Measurements from ENCODE around the gene HS1BP3.

DNA sequence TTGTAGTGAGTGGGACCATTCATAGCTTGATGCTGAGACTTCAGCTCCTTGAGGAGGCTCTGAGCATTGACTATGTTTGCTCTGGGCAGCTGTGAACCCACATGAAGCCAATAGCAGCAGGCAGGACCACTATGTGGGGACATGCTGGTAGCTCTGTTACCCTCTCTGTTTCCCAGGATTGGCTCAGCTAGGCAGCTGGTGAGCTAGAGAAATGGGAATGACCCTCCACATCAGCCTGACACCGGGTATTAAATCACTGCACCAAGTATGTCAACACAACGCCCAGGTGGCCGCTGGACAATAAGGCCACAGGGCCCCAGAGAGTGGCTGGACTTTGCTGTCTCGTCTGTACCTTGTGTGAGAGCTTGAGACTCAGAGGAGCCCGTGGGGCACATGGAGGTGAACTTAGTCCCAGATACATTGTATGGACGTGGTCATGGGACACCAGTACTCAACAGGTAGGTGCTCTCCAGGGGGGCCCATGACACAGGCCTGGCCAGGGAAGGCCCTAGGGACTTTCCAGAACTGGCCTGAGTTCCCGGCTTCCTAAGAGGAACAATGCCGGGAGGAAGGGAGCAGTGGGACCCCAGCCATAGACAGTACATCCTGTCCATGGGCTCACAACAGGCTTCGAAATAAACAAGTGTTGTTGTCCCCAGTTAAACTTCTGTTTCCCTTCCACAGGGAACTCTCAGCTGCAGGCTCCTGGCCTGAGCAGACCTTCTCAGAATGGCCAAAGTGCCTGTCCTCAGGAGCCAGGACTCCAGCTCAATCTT lies 35.2 kb downstream of the HS1BP3 start:
- TF ChIP-seq, protein P1, sequence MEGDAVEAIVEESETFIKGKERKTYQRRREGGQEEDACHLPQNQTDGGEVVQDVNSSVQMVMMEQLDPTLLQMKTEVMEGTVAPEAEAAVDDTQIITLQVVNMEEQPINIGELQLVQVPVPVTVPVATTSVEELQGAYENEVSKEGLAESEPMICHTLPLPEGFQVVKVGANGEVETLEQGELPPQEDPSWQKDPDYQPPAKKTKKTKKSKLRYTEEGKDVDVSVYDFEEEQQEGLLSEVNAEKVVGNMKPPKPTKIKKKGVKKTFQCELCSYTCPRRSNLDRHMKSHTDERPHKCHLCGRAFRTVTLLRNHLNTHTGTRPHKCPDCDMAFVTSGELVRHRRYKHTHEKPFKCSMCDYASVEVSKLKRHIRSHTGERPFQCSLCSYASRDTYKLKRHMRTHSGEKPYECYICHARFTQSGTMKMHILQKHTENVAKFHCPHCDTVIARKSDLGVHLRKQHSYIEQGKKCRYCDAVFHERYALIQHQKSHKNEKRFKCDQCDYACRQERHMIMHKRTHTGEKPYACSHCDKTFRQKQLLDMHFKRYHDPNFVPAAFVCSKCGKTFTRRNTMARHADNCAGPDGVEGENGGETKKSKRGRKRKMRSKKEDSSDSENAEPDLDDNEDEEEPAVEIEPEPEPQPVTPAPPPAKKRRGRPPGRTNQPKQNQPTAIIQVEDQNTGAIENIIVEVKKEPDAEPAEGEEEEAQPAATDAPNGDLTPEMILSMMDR (IDR thresholded peaks at IDR 0.05), result no peak
- no peak for TF ChIP-seq EZH2 (IDR thresholded peaks at IDR 0.05)
- no peak for TF ChIP-seq EZH2phosphoT487 (IDR thresholded peaks at IDR 0.05)

Measured in neural progenitor cell (in vitro differentiated cells).